Heart left ventricle (tissue), 13 donors: ENCODE data around the gene COPZ1.

Experiments used
- CTCF ChIP-seq, 12 donors: fragments of 200-600 bp; sonication (generic) in 4 of 12; IDR thresholded peaks; one replicate each; pipeline versions ENCODE4 v1.5.0 to v1.8.0; 2018 to 2022; ENCODE audit warnings: antibody characterized with exemption in 12 of 12, mild to moderate bottlenecking in 5 of 12
- POLR2A ChIP-seq, 2 donors: fragments of 450-650 bp; IDR thresholded peaks; one replicate each; pipeline ENCODE4 v1.6.1; 2017; ENCODE audit warnings: antibody characterized with exemption in 2 of 2, mild to moderate bottlenecking in 2 of 2, moderate library complexity in 2 of 2
- donor health status: ischemic (EF 13 %, LVEDD 7.1; RV severe dilation, severe dysfunction).
- donor health status: DM: no; HTN: yes; CAD: no.
- donor health status: DM: no; HTN: no; CAD: no.
- donor health status: ischemic (EF 25% LVEDD 6.9; RV normal size, moderate dysfunction).
- donor health status: ischemic (EF 25% LVEDD 5.7; RV mildly dilated, moderate dysfunction).
- donor health status: ischemic (EF 35%, LVEDD 5.7; RV mildly dilated, moderate dysfunction).
- donor health status: nonischemic (EF 11% LVEDD 7.7; RV severe dilation, severe dysfunction).
- donor health status: DM: yes; HTN: yes; CAD: no.
- donor health status: PGD.
- donor health status: ischemic (EF 29% LVEDD 5.4; RV normal size, mild dysfunction).
- donor health status: nonischemic (EF 23%, LVEDD 6.1; RV moderate dilation, normal function).

- TF ChIP-seq CTCF (IDR thresholded peaks at IDR 0.05) (no peak), POLR2A (IDR thresholded peaks at IDR 0.05) (no peak)
Measured at GRCh38 chr12:54292083-54292930, 32.6 kb upstream of the COPZ1 start.
